Mesodermal cell (in vitro differentiated cells): ENCODE data around the gene PIK3R3.

Experiments
- H3K27ac ChIP-seq: 2 replicates; pipeline ENCODE4 v1.7.0; 2013; ENCODE audit warnings: mild to moderate bottlenecking, low read depth, low read length, moderate library complexity; ENCODE audit not compliant: severe bottlenecking
- H3K36me3 ChIP-seq: 2 replicates; pipeline ENCODE4 v1.7.1; 2013; ENCODE audit warnings: mild to moderate bottlenecking, low read length, moderate library complexity; ENCODE audit not compliant: control insufficient read depth, insufficient read depth
- H3K4me1 ChIP-seq: one replicate; pipeline ENCODE4 v1.7.1; 2013; ENCODE audit warnings: mild to moderate bottlenecking, low read length; ENCODE audit not compliant: insufficient read depth, control insufficient read depth, poor library complexity, severe bottlenecking
- H3K4me3 ChIP-seq: 2 replicates; pipeline ENCODE4 v1.7.0; 2013; ENCODE audit warnings: low read length, control low read depth, mild to moderate bottlenecking; ENCODE audit not compliant: insufficient read depth, poor library complexity, severe bottlenecking; ENCODE audit errors: extremely low read depth
- H3K9me3 ChIP-seq: 2 replicates; pipeline ENCODE4 v1.7.1; 2013; ENCODE audit warnings: mild to moderate bottlenecking, low read length, moderate library complexity; ENCODE audit not compliant: control insufficient read depth
- WGBS, 2 experiments: methylation state at CpG; one replicate each; pipeline ENCODE4 v1.1.5; 2013; ENCODE audit warnings: missing lambda C conversion rate in 2 of 2; ENCODE audit not compliant: insufficient coverage in 2 of 2; 5-methylcytosine and 5-hydroxymethylcytosine counted together

The PIK3R3 gene

DNA sequence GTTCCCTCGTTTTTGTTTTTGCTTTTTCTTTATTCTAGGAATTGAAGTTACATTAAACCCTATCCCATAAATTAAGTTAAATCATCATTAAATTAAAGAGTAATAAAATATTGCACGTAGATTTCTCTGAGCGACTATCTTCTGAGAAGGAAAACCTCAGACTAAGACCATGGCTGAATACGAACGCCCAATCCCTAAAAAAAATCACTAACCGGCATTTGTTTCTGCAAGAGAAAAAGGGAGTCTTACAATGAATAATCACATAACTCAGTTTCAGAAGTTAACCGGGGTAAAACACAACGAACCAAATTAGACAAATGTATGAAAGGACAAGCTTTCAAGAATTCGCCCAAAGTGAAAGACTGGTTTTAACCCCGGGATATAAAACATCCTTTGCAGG, 1.3 kb downstream of the PIK3R3 start:
- WGBS, 2 experiments, result 0% methylated on average over 3 of the region's 10 CpGs; no CpG with 5 or more reads in 1 of the 2 experiments
- Histone ChIP-seq H3K4me1 (peaks cover 5% of the 10 kb centered on the region), H3K36me3 (no peaks in the 10 kb centered on the region), H3K4me3 (peak overlapping the region; percentile 80), H3K9me3 (no peaks in the 10 kb centered on the region), H3K27ac (no peak overlapping the region)

DNA sequence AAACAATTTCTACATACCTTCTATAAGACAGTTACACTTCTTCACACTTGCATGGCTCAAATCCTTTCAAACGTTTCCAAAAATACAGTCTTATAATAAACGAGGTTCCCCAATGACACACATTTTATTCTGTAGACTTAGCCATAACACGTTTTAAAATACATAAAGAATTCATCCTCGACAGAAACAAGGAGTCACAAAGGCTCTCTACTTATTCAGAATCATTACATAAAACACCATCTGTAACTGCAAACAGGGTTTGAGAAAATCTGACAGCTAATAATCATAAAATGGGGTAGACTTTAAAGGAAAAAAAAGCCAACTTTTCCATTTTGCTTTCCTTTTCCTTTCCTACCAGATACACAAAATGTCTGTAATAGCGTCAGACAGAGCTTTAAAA, 1.8 kb downstream of the PIK3R3 start:
- H3K4me1 ChIP-seq, result peaks cover 5% of the 10 kb centered on the region
- H3K27ac ChIP-seq, result no peak overlapping the region
- H3K9me3 ChIP-seq, result no peaks in the 10 kb centered on the region
- H3K4me3 ChIP-seq, result peak overlapping the region; percentile 80
- H3K36me3 ChIP-seq, result no peaks in the 10 kb centered on the region
- 3 to 4% methylated on average over 3 to 4 of the region's 5 CpGs for WGBS, 2 experiments

DNA sequence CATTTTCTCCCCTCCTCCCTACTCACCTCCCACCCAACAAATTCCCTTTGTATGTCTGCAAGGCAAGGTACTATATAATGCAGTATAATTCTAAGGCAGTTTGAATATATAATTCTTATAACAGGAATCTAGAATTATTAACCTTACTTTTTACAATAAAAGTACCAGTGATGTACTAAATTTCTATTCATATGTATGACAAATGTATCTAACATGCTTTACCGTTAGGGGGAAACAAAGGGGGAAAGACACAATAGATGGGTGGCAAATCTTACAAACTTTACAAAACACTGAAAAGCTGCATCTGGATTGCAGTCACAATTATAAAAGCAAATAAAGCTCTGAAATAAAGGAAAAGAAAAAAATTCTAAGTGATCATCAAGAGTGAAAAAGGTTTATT, 2.3 kb downstream of the PIK3R3 start:
- no CpG with 5 or more reads among the region's 1 CpG for WGBS, 2 experiments
- peak overlapping the region; percentile 80 for H3K4me3 ChIP-seq

DNA sequence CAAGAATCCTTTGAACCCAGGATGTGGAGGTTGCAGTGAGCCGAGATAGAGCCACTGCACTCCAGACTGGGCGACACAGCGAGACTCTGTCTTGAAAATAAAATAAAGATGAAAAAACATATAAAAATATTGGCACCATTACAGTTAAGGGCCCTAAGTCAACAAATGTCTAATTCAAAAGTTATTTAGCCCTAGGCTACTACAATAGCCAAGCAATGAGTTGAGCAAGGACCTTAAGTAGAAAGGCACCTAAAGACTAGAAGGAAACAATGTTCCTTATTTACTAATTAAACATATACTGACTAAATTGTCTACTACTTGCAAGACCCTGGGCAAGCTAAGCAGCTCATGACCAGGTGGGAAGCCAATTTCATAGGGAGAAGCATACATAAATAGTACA, 4.1 kb downstream of the PIK3R3 start:
- WGBS, 2 experiments, result 100% methylated on average over 1 of the region's 3 CpGs
- Histone ChIP-seq H3K9me3 (no peaks in the 10 kb centered on the region), H3K36me3 (no peaks in the 10 kb centered on the region), H3K4me3 (no peak overlapping the region), H3K4me1 (no peaks in the 10 kb centered on the region), H3K27ac (no peak overlapping the region)

More for the DNA sequence above, 2.3 kb downstream of the PIK3R3 start:
- peaks cover 5% of the 10 kb centered on the region for H3K4me1 ChIP-seq
- H3K27ac ChIP-seq, result no peak overlapping the region
- no peaks in the 10 kb centered on the region for H3K36me3 ChIP-seq
- no peaks in the 10 kb centered on the region for H3K9me3 ChIP-seq

DNA sequence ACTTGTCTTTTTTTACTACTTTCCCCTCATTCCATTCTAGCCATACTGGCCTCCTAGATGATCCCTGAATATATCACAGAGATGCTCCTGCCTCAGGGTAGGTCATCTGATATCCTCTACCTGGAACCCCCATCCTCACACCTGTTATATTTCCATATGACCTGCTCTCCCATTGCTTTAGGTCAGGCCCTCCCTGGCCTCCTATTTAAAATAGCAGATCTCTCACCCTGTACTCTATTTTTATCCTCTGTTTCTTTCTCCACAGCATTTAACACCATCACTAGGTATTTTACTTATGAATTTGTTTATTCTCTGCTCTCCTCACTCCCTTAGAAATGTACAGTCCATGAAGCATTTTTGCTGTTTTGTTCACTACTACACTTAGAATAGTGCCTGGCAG, 13.6 kb downstream of the PIK3R3 start:
- no peaks in the 10 kb centered on the region for H3K36me3 ChIP-seq

DNA sequence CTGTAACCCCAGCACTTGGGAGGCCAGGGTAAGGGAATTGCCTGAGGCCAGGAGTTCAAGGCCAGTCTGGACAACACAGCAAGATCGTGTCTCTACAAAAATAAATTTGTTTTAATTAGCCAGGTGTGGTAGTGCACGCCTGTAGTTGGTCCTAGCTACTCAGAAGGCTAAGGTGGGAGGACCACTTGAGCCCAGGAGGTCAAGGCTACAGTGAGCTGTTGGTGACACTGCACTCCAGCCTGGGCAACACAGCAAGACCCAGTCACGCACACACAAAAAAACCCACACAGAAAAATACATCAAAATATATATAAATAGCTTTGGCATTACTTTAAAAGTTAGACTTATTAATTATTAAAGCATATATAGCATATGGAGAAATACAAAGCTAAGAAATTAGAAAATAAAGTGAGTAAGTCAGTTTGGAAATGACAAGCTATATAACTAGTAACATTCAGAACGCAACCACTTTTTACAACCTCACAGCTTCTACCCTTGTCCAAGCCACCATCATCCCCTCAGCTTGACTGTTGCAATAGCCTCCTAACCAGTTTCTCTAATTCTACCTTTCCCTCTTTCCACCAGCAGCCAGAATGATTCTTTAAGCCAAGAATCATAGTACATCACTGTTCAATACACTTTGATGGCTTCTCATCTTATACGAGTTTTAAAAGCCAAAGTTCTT, 14.5 kb downstream of the PIK3R3 start:
- Histone ChIP-seq H3K4me3 (no peak overlapping the region), H3K27ac (no peak overlapping the region), H3K4me1 (no peaks in the 10 kb centered on the region), H3K9me3 (no peaks in the 10 kb centered on the region), H3K36me3 (no peaks in the 10 kb centered on the region)
- 100% methylated on average over 1 to 4 of the region's 5 CpGs for WGBS, 2 experiments

More for the DNA sequence above, 13.6 kb downstream of the PIK3R3 start:
- Histone ChIP-seq H3K4me3 (no peak overlapping the region), H3K4me1 (no peaks in the 10 kb centered on the region), H3K27ac (no peak overlapping the region), H3K9me3 (no peaks in the 10 kb centered on the region)

DNA sequence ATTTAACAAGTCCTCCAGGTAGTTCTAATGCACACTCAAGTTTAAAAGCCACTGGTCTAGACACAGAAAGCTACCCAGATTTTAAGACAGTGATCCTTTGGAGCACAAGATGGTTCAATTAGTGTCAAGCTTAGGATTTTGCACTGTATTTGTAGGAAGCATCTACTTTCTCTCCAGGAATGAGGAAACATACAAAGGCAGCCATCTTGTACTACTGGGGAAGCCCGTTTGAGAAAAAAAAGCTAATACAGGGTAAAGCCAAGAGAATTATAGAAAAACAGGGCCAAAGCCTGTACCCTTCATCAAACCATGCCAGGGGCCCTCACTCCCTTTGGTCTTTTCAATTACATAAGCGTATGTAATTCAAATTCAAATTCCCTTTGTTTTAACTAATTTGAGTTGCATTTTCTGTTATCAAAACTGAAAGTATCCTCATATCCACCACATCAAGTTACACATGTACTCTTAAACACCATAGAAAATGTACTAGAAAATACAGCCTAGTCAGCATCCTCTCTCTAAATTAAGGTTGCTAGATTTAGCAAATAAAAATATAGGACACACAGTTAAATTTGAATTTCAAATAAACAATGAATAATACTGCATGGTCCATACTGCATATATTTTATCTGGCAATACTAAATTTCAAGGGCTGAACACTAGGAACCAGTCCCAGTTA, 17.4 kb downstream of the PIK3R3 start:
- Histone ChIP-seq H3K27ac (no peak overlapping the region), H3K4me3 (no peak overlapping the region), H3K9me3 (no peaks in the 10 kb centered on the region), H3K4me1 (no peaks in the 10 kb centered on the region), H3K36me3 (no peaks in the 10 kb centered on the region)
- WGBS, 2 experiments, result 100% methylated on average over 2 of the region's 2 CpGs; no CpG with 5 or more reads in 1 of the 2 experiments

DNA sequence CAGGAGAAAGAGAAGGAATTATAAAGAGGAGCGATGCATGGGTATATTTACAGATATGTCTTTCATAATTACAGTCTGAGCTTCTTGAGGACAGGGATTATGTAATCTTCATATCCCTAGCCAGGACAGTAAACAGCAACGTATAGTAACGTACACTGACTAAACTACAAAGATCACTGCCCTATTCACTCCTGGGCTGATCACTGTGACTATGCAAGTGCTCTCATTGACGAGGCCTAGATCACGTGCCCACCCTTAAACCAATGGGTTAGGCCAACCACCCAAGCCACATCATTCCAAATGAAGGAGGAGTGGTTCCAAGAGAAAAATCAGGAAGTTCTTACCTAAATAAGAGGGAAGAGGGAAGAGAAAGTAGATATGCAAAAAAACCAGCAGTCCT, 18.5 kb downstream of the PIK3R3 start:
- WGBS, 2 experiments, result 77 to 90% methylated on average over 3 to 4 of the region's 5 CpGs
- H3K4me3 ChIP-seq, result no peak overlapping the region
- H3K9me3 ChIP-seq, result no peaks in the 10 kb centered on the region
- no peaks in the 10 kb centered on the region for H3K4me1 ChIP-seq
- H3K27ac ChIP-seq, result no peak overlapping the region
- H3K36me3 ChIP-seq, result no peaks in the 10 kb centered on the region

DNA sequence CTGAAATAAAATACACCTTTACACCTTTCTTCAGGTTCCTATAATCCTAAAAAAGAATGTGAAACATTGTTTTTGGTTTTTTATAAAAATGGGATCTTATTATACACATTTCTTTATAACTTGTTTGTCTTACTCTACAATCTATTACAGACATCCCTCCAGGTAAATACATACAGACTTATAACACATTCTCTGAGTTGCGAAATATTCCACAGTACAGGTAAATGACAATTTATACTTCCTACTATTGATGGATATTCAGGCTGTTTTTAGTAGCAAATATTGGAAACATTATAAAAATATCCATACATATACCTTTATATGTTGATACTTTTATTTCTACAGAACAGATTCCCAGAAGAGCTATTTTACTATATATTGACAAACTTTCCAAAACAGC, 20.3 kb downstream of the PIK3R3 start:
- H3K4me3 ChIP-seq, result no peak overlapping the region
- H3K36me3 ChIP-seq, result no peaks in the 10 kb centered on the region
- no CpG with 5 or more reads among the region's 1 CpG for WGBS, 2 experiments
- H3K9me3 ChIP-seq, result no peaks in the 10 kb centered on the region
- H3K27ac ChIP-seq, result no peak overlapping the region
- H3K4me1 ChIP-seq, result no peaks in the 10 kb centered on the region

DNA sequence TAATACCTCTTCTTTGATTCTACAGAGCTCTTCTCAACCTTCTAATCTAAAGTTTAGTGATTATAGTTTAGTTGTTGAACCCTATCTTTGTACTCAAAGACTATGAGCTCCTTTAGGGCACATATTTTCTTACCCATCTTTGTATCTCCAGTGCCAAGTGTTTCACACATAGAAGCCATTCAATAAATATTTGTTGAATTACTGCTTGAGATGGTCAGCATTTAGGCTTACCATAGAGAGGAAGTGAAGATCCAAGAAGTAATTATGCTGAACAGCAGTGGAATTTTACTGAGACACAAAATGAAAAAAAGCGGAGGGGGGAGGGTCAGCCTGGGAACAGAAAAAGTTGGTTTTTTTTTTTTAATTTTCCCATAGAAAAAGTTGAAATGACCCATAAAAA, 21.9 kb downstream of the PIK3R3 start:
- H3K4me1 ChIP-seq, result no peaks in the 10 kb centered on the region
- no peak overlapping the region for H3K27ac ChIP-seq
- no peak overlapping the region for H3K4me3 ChIP-seq
- H3K9me3 ChIP-seq, result no peaks in the 10 kb centered on the region
- no peaks in the 10 kb centered on the region for H3K36me3 ChIP-seq
- 100% methylated on average over 1 of the region's 1 CpG; no CpG with 5 or more reads in 1 of the 2 experiments for WGBS, 2 experiments

DNA sequence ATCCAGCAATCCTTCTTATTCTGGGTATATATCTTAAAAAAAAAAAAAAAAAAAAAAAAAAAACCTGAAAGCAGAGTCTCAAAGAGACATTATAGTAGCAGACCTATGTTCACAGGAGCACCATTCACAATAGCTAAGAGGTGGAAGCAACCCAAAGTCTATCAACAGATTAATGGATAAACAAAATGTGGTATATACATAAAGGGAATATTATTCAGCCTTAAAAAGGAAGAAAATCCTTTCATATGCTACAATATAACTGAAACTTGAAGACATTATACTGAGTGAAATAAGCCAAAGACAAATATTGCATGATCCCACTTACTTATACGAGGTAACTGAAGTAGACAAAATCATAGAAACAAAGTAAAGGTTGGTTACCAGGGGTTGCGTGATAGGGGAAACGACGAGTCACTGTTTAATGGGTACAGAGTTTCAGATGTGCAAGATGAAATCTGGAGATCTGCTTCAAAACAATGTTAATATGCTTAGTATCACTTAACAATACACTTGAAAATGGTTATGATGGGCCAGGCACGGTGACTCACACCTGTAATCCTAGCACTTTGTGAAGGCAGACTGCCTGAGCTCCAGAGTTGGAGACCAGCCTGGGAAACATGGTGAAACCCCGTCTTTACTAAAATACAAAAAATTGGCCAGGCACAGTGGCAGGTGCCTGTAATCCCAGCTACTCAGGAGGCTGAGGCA, 29.5 kb downstream of the PIK3R3 start:
- WGBS, 2 experiments, result 88 to 100% methylated on average over 2 of the region's 6 CpGs
- H3K4me1 ChIP-seq, result no peaks in the 10 kb centered on the region
- no peak overlapping the region for H3K27ac ChIP-seq
- no peak overlapping the region for H3K4me3 ChIP-seq
- H3K36me3 ChIP-seq, result peaks cover 20% of the 10 kb centered on the region
- peaks cover 18% of the 10 kb centered on the region for H3K9me3 ChIP-seq
